Vagina (tissue), 2 donors: ENCODE data around the gene DPYSL5. TPM values are rescaled to one million over a fixed set of nuclear protein-coding genes. Genes with fewer than 3 reads are reported as not detected.

Source experiments
- DNase-seq, 2 donors: peaks; one replicate each; pipeline ENCODE4 v3.0.0-alpha.2; 2017; ENCODE audit errors: extremely low spot score in 2 of 2
- H3K27ac ChIP-seq: fragments of 200-600 bp; sonication (generic); one replicate; pipeline ENCODE4 v1.5.1; 2019
- H3K27me3 ChIP-seq: fragments of 200-600 bp; sonication (generic); one replicate; pipeline ENCODE4 v1.5.1; 2019
- H3K36me3 ChIP-seq, 2 donors: fragments of 200-600 bp; sonication (generic); one replicate each; pipeline ENCODE4 v1.5.1; 2017 to 2019
- H3K4me1 ChIP-seq: fragments of 200-600 bp; sonication (generic); one replicate; pipeline ENCODE4 v1.5.1; 2019
- H3K4me3 ChIP-seq, 2 donors: fragments of 200-600 bp; sonication (generic); 1 replicate in 1 of 2; 2 replicates in 1 of 2; pipeline ENCODE4 v1.5.1; 2016 to 2019
- H3K9me3 ChIP-seq: fragments of 200-600 bp; sonication (generic); one replicate; pipeline ENCODE4 v1.5.1; 2019
- POLR2A ChIP-seq, 2 donors: fragments of 450-650 bp; IDR thresholded peaks; one replicate each; pipeline ENCODE4 v1.6.1; 2017; ENCODE audit warnings: antibody characterized with exemption in 2 of 2, mild to moderate bottlenecking in 2 of 2, moderate library complexity in 2 of 2
- POLR2AphosphoS5 ChIP-seq, 2 donors: sonication (generic); formaldehyde crosslinking; IDR thresholded peaks; one replicate each; pipeline ENCODE4 v1.9.0; 2017; ENCODE audit warnings: antibody characterized with exemption in 2 of 2, mild to moderate bottlenecking in 2 of 2, low read depth in 1 of 2; ENCODE audit not compliant: insufficient read depth in 1 of 2
- intact Hi-C: fragments of 100-400 bp; cut with DNase I; formaldehyde crosslinking; loops from one replicate; pipeline ENCODE4 v1.15.1; 2023
- total RNA-seq: library from RNA; depleted of rRNA; stranded (reverse); fragments of >200 nt; gene quantifications from one replicate; pipeline ENCODE4 v1.2.3, GENCODE V29; 2016
- TF ChIP-seq, protein P1 (sequence below), 3 experiments: fragments of 450-650 bp in 2 of 3; fragments of 200-600 bp in 1 of 3; sonication (generic) in 1 of 3; IDR thresholded peaks; one replicate each; pipeline ENCODE4 v1.5.1; 2017 to 2019; ENCODE audit warnings: antibody characterized with exemption in 3 of 3, mild to moderate bottlenecking in 2 of 3, moderate library complexity in 2 of 3

The DPYSL5 gene
- total RNA-seq, 1 donor from 2014 or later: 0.74 TPM

DNA sequence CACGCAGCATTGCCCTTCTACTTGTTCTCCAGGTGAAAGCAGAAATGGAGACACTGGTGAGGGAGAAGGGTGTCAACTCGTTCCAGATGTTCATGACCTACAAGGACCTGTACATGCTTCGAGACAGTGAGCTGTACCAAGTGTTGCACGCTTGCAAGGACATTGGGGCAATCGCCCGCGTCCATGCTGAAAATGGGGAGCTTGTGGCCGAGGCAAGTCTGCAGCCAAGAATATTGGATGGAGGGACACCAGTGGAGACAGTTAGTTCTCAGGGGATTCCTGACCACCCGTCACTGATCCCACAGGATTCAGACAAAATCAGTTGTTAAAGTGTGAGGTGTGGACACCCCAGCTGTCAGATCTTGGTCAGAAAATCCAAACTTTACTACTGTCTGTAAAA lies 79.3 kb downstream of the DPYSL5 start:
- Histone ChIP-seq H3K27me3 (no peaks in the 10 kb centered on the region), H3K9me3 (no peaks in the 10 kb centered on the region), H3K4me1 (no peaks in the 10 kb centered on the region), H3K36me3 (no peaks in the 10 kb centered on the region), H3K27ac (no peak overlapping the region), H3K4me3 (no peak overlapping the region)
- TF ChIP-seq POLR2AphosphoS5 (IDR thresholded peaks at IDR 0.05; ENCODE audit: insufficient read depth in 1 of 2, low read depth in 1 of 2) (no peak), POLR2A (IDR thresholded peaks at IDR 0.05) (no peak)
- TF ChIP-seq, protein P1, sequence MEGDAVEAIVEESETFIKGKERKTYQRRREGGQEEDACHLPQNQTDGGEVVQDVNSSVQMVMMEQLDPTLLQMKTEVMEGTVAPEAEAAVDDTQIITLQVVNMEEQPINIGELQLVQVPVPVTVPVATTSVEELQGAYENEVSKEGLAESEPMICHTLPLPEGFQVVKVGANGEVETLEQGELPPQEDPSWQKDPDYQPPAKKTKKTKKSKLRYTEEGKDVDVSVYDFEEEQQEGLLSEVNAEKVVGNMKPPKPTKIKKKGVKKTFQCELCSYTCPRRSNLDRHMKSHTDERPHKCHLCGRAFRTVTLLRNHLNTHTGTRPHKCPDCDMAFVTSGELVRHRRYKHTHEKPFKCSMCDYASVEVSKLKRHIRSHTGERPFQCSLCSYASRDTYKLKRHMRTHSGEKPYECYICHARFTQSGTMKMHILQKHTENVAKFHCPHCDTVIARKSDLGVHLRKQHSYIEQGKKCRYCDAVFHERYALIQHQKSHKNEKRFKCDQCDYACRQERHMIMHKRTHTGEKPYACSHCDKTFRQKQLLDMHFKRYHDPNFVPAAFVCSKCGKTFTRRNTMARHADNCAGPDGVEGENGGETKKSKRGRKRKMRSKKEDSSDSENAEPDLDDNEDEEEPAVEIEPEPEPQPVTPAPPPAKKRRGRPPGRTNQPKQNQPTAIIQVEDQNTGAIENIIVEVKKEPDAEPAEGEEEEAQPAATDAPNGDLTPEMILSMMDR (IDR thresholded peaks at IDR 0.05): no peak
- intact Hi-C loops: no loop called here
- DNase-seq: no peak

DNA sequence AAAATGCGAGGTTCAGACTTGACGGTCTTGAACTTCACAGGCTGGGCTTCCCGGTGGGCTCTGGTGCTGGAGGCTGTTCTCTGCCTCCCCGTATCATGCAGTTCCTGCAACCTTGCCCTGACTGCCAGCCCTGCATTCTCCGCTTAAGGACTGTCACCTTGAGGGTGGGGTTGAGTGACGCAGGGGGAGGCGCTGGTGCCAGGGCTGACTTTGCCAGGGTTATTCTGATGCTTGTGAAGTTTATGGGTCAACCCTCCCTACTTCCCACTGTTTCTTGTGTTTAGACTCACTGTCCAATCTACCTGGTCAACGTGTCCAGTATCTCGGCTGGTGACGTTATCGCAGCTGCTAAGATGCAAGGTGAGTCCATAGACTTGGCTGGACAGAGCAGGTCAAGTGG lies 85.0 kb downstream of the DPYSL5 start:
- no peaks in the 10 kb centered on the region for H3K27me3 ChIP-seq
- DNase-seq: peak in 1 of 2 donors; percentile 43
- H3K36me3 ChIP-seq: no peaks in the 10 kb centered on the region
- H3K27ac ChIP-seq: no peak overlapping the region
- H3K4me1 ChIP-seq: no peaks in the 10 kb centered on the region
- TF ChIP-seq, protein P1 (IDR thresholded peaks at IDR 0.05): no peak
- no peak for TF ChIP-seq POLR2A (IDR thresholded peaks at IDR 0.05)
- TF ChIP-seq POLR2AphosphoS5 (IDR thresholded peaks at IDR 0.05; ENCODE audit: insufficient read depth in 1 of 2, low read depth in 1 of 2): no peak
- no peak overlapping the region for H3K4me3 ChIP-seq
- intact Hi-C loops: no loop called here
- H3K9me3 ChIP-seq: no peaks in the 10 kb centered on the region

DNA sequence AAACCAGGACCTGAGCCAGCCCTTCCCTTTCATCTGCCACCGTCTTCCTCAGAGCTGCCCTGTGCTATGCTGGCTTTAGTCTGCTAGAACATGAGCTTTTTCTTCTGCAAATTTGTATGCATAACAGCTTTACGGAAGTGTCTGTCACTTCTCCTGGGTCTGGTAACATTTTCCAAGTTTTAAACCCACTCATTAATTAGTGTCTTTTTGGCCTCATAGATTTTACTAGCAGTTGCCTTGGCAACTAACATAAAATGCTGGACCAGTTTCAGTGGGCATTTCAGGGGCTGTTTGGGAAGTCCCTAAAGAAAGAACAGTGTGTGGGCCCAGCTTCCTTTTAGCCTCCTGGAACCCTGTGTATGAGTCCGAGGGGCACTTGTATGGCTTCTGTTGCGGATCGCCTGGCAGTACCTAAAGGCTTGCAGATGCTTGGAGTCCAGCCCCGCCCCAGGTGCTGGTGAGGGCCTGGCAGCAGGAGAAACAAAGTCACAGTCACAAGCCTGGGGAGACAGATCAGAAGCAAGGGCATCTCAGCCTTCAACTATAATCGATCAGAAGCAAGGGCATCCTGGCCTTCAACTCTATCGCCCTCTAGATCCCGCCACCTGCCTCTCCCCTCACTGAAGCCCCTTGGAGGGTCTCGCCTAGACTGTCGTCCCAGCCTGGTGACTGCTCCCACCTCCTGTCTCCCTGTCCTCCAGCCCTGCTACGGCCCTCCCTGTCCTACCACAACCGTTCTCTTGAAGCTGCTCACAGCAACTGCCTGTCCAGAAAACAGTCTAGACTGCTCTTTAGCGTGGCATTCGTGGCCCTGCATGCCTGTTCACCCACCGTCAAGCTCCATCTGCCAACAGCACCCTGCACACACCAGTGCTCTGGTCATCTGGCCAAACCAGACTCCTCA lies 85.8 kb downstream of the DPYSL5 start:
- intact Hi-C loops: no loop called here

DNA sequence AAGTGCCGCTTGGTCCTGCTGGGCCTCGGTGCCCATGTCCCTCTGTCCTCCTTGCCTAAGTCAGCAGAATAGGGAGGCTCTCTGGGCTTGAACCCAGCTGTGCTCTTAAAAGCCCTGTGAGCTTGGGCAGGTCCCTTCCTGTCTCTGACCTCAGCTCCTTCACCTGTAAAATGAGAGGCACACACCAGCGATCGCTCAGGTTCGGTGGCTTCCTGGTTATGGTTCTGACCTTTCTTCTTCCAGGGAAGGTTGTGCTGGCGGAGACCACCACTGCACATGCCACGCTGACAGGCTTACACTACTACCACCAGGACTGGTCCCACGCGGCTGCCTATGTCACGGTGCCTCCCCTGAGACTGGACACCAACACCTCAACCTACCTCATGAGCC lies 86.4 kb downstream of the DPYSL5 start:
- no peaks in the 10 kb centered on the region for H3K9me3 ChIP-seq
- H3K4me3 ChIP-seq: no peak overlapping the region
- no peaks in the 10 kb centered on the region for H3K4me1 ChIP-seq
- no peak for TF ChIP-seq POLR2AphosphoS5 (IDR thresholded peaks at IDR 0.05; ENCODE audit: insufficient read depth in 1 of 2, low read depth in 1 of 2)
- no peak for TF ChIP-seq POLR2A (IDR thresholded peaks at IDR 0.05)
- TF ChIP-seq, protein P1 (IDR thresholded peaks at IDR 0.05): no peak
- intact Hi-C loops: no loop called here
- H3K27me3 ChIP-seq: no peaks in the 10 kb centered on the region
- no peak for DNase-seq
- no peak overlapping the region for H3K27ac ChIP-seq
- no peaks in the 10 kb centered on the region for H3K36me3 ChIP-seq

More for the DNA sequence above, 85.8 kb downstream of the DPYSL5 start:
- Histone ChIP-seq H3K27me3 (no peaks in the 10 kb centered on the region), H3K36me3 (no peaks in the 10 kb centered on the region), H3K4me1 (no peaks in the 10 kb centered on the region), H3K4me3 (no peak overlapping the region), H3K9me3 (no peaks in the 10 kb centered on the region), H3K27ac (no peak overlapping the region)
- no peak for DNase-seq
- TF ChIP-seq POLR2AphosphoS5 (IDR thresholded peaks at IDR 0.05; ENCODE audit: insufficient read depth in 1 of 2, low read depth in 1 of 2): no peak
- TF ChIP-seq, protein P1 (IDR thresholded peaks at IDR 0.05): no peak

DNA sequence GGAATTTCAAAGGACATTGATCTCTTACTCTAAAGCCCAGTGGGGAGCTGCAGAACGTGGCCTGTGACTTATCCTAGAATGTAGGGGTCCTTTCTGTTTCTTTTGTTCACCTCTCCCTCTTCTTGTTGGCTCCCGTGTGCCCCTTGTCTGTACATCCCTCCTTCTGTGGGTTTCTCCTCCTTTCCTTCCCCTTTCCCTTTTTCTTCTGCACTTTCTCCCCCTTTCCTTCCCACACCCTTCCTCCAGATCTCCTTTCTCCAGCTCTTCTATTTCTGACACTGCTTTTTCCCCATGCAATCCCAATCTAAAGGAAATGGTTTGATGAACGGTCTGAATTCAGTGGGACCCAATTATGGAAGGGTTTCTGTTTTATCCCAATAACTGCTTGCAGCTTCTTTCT lies 87.1 kb downstream of the DPYSL5 start:
- no peaks in the 10 kb centered on the region for H3K36me3 ChIP-seq
- no peaks in the 10 kb centered on the region for H3K4me1 ChIP-seq
- DNase-seq: no peak
- intact Hi-C loops: no loop called here
- no peaks in the 10 kb centered on the region for H3K9me3 ChIP-seq
- no peak overlapping the region for H3K27ac ChIP-seq
- H3K27me3 ChIP-seq: no peaks in the 10 kb centered on the region
- TF ChIP-seq POLR2AphosphoS5 (IDR thresholded peaks at IDR 0.05; ENCODE audit: insufficient read depth in 1 of 2, low read depth in 1 of 2): no peak
- TF ChIP-seq POLR2A (IDR thresholded peaks at IDR 0.05): no peak
- TF ChIP-seq, protein P1 (IDR thresholded peaks at IDR 0.05): no peak
- H3K4me3 ChIP-seq: no peak overlapping the region
